ENCODE measurements around the gene NVL.

Gene NVL

GRCh38 chr1:224373008-224373590, 43.1 kb upstream of the NVL start:
- TF ChIP-seq TAF1 (IDR thresholded peaks at IDR 0.05; ENCODE audit: borderline replicate concordance, insufficient read depth, low read length): no peak
- no peak for TF ChIP-seq REST (IDR thresholded peaks at IDR 0.05; ENCODE audit: insufficient read depth in 1 of 2, low read depth in 2 of 2, low read length in 2 of 2)
- TF ChIP-seq FOXP2 (optimal IDR thresholded peaks at IDR 0.05; ENCODE audit: borderline replicate concordance, extremely low read depth, extremely low read length, insufficient read depth): no peak
- TF ChIP-seq POLR2AphosphoS5 (IDR thresholded peaks at IDR 0.05; ENCODE audit: low read depth, low read length): no peak
- no peak for TF ChIP-seq SIN3A (IDR thresholded peaks at IDR 0.05; ENCODE audit: borderline replicate concordance, insufficient read depth, low read length)

GRCh38 chr1:224368409-224368808, 38.4 kb upstream of the NVL start:
- TF ChIP-seq SIN3A (IDR thresholded peaks at IDR 0.05; ENCODE audit: borderline replicate concordance, insufficient read depth, low read length): no peak

- TF ChIP-seq TAF1 (IDR thresholded peaks at IDR 0.05; ENCODE audit: borderline replicate concordance, insufficient read depth, low read length) (no peak), POLR2AphosphoS5 (IDR thresholded peaks at IDR 0.05; ENCODE audit: low read depth, low read length) (no peak), SIN3A (IDR thresholded peaks at IDR 0.05; ENCODE audit: borderline replicate concordance, insufficient read depth, low read length) (no peak), FOXP2 (optimal IDR thresholded peaks at IDR 0.05; ENCODE audit: borderline replicate concordance, extremely low read depth, extremely low read length, insufficient read depth) (no peak), REST (IDR thresholded peaks at IDR 0.05; ENCODE audit: insufficient read depth in 1 of 2, low read depth in 2 of 2, low read length in 2 of 2) (no peak)
These were observed 29.2 kb upstream of the NVL start for GRCh38 chr1:224359207-224359606.

- no peak for TF ChIP-seq FOXP2 (optimal IDR thresholded peaks at IDR 0.05; ENCODE audit: borderline replicate concordance, extremely low read depth, extremely low read length, insufficient read depth)
- TF ChIP-seq REST (IDR thresholded peaks at IDR 0.05; ENCODE audit: insufficient read depth in 1 of 2, low read depth in 2 of 2, low read length in 2 of 2): no peak
- no peak for TF ChIP-seq SIN3A (IDR thresholded peaks at IDR 0.05; ENCODE audit: borderline replicate concordance, insufficient read depth, low read length)
- TF ChIP-seq TAF1 (IDR thresholded peaks at IDR 0.05; ENCODE audit: borderline replicate concordance, insufficient read depth, low read length): no peak
- TF ChIP-seq POLR2AphosphoS5 (IDR thresholded peaks at IDR 0.05; ENCODE audit: low read depth, low read length): no peak
These were observed 28.3 kb upstream of the NVL start for GRCh38 chr1:224358237-224358636.

GRCh38 chr1:224357626-224358124, 27.7 kb upstream of the NVL start:
- TF ChIP-seq TAF1 (IDR thresholded peaks at IDR 0.05; ENCODE audit: borderline replicate concordance, insufficient read depth, low read length) (no peak), REST (IDR thresholded peaks at IDR 0.05; ENCODE audit: insufficient read depth in 1 of 2, low read depth in 2 of 2, low read length in 2 of 2) (no peak), SIN3A (IDR thresholded peaks at IDR 0.05; ENCODE audit: borderline replicate concordance, insufficient read depth, low read length) (no peak), POLR2AphosphoS5 (IDR thresholded peaks at IDR 0.05; ENCODE audit: low read depth, low read length) (no peak), FOXP2 (optimal IDR thresholded peaks at IDR 0.05; ENCODE audit: borderline replicate concordance, extremely low read depth, extremely low read length, insufficient read depth) (no peak)
